Tibial artery (tissue), 4 donors: ENCODE measurements around the gene BNC2.

ENCODE experiments used
- DNase-seq, 2 donors: peaks; one replicate each; pipeline ENCODE4 v3.0.0-alpha.2; 2019
- H3K27ac ChIP-seq, 2 donors: fragments of 200-600 bp; sonication (generic) in 1 of 2; 1 replicate in 1 of 2; 2 replicates in 1 of 2; pipeline ENCODE4 v1.5.1; 2018 to 2019; ENCODE audit warnings: mild to moderate bottlenecking in 1 of 2
- H3K27me3 ChIP-seq, 2 donors: fragments of 200-600 bp; sonication (generic) in 1 of 2; one replicate each; pipeline versions ENCODE4 v1.5.1 to v1.6.0; 2016 to 2019
- H3K36me3 ChIP-seq, 3 donors: fragments of 200-600 bp; sonication (generic) in 2 of 3; one replicate each; pipeline ENCODE4 v1.5.1; 2016 to 2019; ENCODE audit warnings: mild to moderate bottlenecking in 2 of 3
- H3K4me1 ChIP-seq, 4 donors: fragments of 200-600 bp; sonication (generic) in 2 of 4; 1 replicate in 3 of 4; 2 replicates in 1 of 4; pipeline ENCODE4 v1.5.1; 2016 to 2019
- H3K4me3 ChIP-seq, 2 donors: fragments of 200-600 bp; sonication (generic) in 1 of 2; 1 replicate in 1 of 2; 2 replicates in 1 of 2; pipeline ENCODE4 v1.5.1; 2018 to 2019; ENCODE audit warnings: mild to moderate bottlenecking in 2 of 2
- H3K9me3 ChIP-seq, 3 donors: fragments of 200-600 bp; sonication (generic) in 1 of 3; one replicate each; pipeline ENCODE4 v1.5.1; 2016 to 2019
- CTCF ChIP-seq, 2 experiments: fragments of 200-600 bp in 1 of 2; fragments of 450-650 bp in 1 of 2; IDR thresholded peaks; one replicate each; pipeline ENCODE4 v1.5.1; 2017 to 2019; ENCODE audit warnings: antibody characterized with exemption in 2 of 2, mild to moderate bottlenecking in 1 of 2, moderate library complexity in 1 of 2
- intact Hi-C: fragments of 100-400 bp; cut with DNase I; formaldehyde crosslinking; loops from one replicate; pipeline ENCODE4 v1.15.0; 2023; ENCODE audit warnings: low total_unique reads

BNC2 gene

GRCh38 chr9:16625161-16625631, 245.3 kb downstream of the BNC2 start:
- Histone ChIP-seq H3K4me3 (no peak overlapping the region), H3K9me3 (no peaks in the 10 kb centered on the region), H3K36me3 (no peaks in the 10 kb centered on the region), H3K4me1 (peaks cover 0 to 22% (median 8%) of the 10 kb centered on the region in 4 donors), H3K27ac (no peak overlapping the region), H3K27me3 (no peaks in the 10 kb centered on the region)
- intact Hi-C loops = no loop called here
- DNase-seq = no peak
- TF ChIP-seq CTCF (IDR thresholded peaks at IDR 0.05) = no peak

- Histone ChIP-seq H3K4me3 (no peak overlapping the region), H3K27ac (no peak overlapping the region), H3K9me3 (no peaks in the 10 kb centered on the region), H3K4me1 (peaks cover 0 to 27% (median 9%) of the 10 kb centered on the region in 4 donors), H3K27me3 (no peaks in the 10 kb centered on the region), H3K36me3 (no peaks in the 10 kb centered on the region)
- no peak for DNase-seq
- intact Hi-C loops = no loop called here
- TF ChIP-seq CTCF (IDR thresholded peaks at IDR 0.05) = no peak
Measured at GRCh38 chr9:16624744-16625117, 245.7 kb downstream of the BNC2 start.

GRCh38 chr9:16623989-16624743, 246.3 kb downstream of the BNC2 start:
- no peak overlapping the region for H3K4me3 ChIP-seq
- H3K4me1 ChIP-seq = peaks cover 0 to 32% (median 10%) of the 10 kb centered on the region in 4 donors
- no peak for DNase-seq
- H3K9me3 ChIP-seq = no peaks in the 10 kb centered on the region
- no peaks in the 10 kb centered on the region for H3K36me3 ChIP-seq
- intact Hi-C loops = no loop called here
- no peaks in the 10 kb centered on the region for H3K27me3 ChIP-seq
- H3K27ac ChIP-seq = no peak overlapping the region
- TF ChIP-seq CTCF (IDR thresholded peaks at IDR 0.05) = no peak

- Histone ChIP-seq H3K36me3 (no peaks in the 10 kb centered on the region), H3K27me3 (no peaks in the 10 kb centered on the region), H3K9me3 (no peaks in the 10 kb centered on the region), H3K27ac (no peak overlapping the region), H3K4me3 (no peak overlapping the region), H3K4me1 (peaks cover 0 to 38% (median 11%) of the 10 kb centered on the region in 4 donors)
- intact Hi-C loops = no loop called here
- TF ChIP-seq CTCF (IDR thresholded peaks at IDR 0.05) = no peak
- no peak for DNase-seq
Measured at GRCh38 chr9:16622541-16622940, 247.9 kb downstream of the BNC2 start.

- peaks cover 0 to 18% (median 5%) of the 10 kb centered on the region in 4 donors for H3K4me1 ChIP-seq
- H3K4me3 ChIP-seq = no peak overlapping the region
- intact Hi-C loops = no loop called here
- no peak for DNase-seq
- no peaks in the 10 kb centered on the region for H3K27me3 ChIP-seq
- no peaks in the 10 kb centered on the region for H3K36me3 ChIP-seq
- no peak overlapping the region for H3K27ac ChIP-seq
- no peaks in the 10 kb centered on the region for H3K9me3 ChIP-seq
- TF ChIP-seq CTCF (IDR thresholded peaks at IDR 0.05) = no peak
Measured at GRCh38 chr9:16619914-16620520, 250.5 kb downstream of the BNC2 start.
